HG03175 (cell line): Measurements from ENCODE around the gene NDUFA8.

ENCODE experiments used
- ATAC-seq: cut with Tn5 transposase; IDR thresholded peaks from one replicate; pipeline ENCODE4 v1.9.1; 2021; ENCODE audit warnings: mild to moderate bottlenecking, moderate library complexity; ENCODE audit not compliant: unreplicated experiment

Gene NDUFA8

DNA sequence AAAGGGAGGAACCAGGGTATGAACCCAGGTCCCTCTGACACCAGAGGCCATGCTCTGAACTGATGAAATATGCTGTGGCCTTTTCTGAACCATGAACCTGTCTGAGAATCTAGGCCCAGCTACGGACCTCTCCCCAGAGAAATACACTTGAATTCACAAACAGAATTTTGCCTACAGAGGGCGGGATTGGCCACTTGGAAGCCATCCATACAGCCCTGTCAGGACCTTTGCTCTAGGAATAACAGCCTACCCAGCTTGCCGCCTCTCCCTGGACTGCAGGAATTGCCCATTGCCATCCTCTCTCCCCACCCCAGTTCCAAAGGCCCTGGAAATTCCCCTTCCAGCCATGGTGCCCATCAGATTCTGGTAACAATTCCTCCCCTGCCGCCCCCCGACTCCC lies 26.7 kb upstream of the NDUFA8 start:
- ATAC-seq = no peak

DNA sequence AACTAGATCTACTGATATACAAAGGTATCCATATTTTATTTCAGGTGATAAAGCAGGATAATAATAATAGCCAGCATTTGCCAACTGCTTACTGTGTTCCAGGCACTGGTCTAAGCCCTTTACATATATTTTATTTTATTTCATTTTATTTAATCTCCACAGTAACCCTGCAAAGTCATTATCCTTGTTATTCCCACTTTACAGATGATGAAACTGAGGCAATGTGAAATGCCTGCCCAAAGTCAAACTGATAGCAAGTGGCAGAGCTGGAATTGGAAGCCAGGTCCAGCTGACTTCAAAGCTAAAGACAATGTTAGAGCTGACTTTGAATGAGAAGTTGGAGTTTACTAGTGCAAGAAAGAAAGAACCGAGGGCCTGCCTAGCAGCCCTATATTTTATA lies 25.0 kb upstream of the NDUFA8 start:
- ATAC-seq = no peak

DNA sequence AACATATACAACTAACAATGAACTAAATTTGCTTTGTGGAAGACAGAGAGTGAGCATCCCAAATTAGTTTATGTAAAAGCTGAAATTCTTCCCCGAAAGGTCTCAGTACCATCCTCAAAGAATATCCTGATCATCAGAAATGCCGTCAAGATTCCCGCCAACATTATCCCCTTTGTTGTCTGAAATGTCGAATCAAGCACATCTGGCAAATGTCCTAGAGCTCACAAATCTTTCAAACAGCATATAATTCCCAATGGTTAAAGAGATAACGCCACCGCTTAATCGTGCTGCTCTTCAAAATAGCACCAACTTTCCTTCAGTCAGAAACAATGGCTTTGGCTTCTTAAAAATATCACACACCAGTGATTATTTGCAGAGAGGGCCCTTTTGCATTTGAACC lies 23.9 kb upstream of the NDUFA8 start:
- ATAC-seq = no peak

DNA sequence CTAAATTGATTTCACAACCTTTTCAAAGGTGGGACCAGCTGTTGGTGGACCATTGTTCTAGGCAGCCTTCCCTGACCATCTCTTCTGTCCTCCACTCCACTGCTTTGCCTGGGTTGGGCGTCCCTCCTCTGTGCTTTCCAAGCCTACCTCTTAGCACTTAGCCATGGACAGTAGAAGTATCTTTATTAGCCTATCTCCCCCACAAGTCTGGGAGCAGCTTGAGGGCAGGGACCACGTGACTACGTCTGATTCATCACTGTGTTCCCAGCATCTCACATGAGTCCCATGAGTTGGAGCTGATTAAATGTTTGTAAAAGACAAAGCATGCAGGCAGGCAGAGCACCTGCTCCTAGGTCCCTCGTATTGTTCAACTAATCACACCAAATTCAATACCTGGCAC lies 21.1 kb upstream of the NDUFA8 start:
- no peak for ATAC-seq

DNA sequence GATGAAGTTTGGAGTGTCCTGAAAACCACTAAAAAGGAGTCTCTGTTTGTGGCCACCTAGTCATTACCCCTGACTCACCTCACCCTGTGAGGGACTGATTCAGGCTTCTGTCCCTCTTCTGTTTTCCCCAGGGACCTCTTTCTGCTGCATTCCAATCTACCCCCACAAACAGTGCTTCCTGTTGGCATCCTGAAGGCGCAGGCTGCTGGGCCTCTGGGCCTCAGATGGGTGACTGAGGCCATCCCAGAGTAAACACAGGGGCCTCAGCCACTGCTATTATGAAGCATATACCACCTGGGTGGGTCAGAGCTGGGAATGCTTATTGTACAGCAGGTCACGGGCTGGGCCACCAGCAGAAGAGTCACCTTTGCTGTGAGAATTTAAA lies 20.1 kb upstream of the NDUFA8 start:
- no peak for ATAC-seq

DNA sequence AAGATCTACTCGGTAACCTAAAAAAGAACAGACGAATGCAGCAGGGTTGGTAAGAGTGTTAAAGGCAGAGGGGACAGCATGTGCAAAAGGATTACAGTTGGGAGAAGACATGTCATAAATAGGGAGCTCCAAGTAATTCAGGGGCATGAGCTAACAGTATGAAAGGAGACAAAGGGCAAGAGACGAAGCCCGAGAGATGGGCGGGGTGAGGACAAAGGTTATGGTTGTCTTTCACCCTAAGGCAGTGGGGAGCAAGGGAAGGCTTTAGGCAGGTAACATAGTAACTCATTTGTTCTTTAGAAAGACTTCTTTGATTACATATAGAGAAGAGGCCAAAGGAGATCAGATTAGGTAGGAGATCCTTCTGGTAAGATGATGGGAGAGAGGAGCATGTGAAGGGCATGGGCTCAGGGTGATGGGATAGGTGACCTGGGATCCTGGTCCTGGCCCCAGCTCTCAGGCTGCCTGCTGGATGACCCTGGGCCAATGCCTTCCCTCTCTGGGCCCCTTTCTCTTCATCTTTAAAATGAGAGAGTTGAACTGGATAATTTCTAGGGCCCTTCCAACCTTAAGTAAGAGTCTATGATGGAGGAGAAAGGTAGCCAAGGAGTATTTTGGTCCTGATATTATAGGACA lies 19.6 kb upstream of the NDUFA8 start:
- ATAC-seq = no peak

DNA sequence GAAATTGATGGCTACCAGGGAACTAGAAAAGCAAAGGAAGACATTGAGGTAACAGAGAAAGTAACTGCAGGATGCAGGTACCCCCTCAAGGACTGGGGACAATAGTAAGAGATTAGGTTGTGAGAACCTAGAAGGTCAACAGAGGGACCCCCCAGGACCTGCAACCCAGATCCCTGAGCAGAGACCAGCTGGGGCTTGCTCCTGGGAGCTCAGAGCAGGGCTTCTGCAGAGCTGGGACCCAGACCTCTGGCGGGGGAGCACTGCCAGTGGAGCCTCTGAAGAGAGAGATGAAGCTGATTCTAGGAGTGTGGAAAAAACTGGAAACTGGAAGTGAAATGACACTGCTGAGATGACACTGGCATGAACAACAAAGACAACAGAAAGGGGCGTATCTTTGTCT lies 17.3 kb upstream of the NDUFA8 start:
- ATAC-seq = no peak

DNA sequence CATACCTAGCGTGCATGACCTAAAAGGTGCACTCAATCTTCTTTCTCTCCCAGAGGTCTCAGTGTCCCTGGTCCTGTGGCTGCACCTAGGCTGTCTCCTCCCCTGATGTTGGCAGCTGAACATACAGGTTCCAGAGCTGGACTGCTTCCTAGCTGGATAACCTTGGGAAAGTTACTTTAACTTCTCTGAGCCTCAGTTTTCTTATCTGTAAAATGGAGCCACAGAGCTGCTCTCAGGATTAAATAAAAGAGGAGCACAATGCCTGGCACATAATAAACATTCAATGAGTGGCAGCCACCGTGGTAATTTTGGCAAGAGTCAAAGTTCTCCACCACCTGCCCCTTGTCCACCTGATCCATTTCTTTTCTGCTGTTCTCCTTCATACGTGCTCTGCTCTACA lies 14.1 kb upstream of the NDUFA8 start:
- no peak for ATAC-seq

DNA sequence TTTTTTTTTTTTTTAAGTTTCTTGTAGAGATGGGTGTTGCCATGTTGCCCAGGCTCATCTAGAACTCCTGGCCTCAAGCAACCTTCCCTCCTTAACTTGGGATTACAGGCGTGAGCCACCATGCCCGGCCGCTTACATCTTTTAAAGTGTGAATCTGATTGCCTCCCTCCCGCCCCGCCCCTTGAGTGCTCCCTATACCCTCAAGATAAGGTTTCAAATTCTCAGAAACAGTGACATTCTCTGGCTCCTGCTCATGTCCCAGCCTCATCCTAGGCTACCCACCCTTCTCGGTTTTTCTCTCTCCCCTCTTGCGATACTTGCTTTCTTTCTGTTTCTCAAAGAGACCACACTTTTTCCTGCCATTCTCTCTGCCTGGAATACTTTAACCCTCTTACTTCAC lies 12.6 kb upstream of the NDUFA8 start:
- ATAC-seq = no peak

DNA sequence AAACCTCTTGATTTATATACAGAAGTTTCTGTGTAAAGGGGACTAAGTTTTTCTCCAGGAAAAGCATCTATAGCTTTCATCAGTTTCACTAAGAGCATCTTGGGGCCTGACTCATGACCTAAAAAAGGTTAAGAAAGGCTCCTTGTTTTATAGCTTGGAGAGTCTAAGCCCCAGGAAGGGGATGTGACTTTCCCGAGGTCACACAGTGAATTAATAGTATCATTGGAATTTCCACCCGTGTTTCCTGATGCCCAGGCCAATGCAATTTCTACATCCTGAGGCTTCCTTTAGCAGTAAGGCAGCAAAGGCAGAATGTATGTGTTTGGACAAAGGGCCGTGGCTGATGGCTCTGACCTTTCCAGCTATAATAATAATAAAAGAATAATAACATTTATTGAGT lies 8.8 kb upstream of the NDUFA8 start:
- no peak for ATAC-seq

DNA sequence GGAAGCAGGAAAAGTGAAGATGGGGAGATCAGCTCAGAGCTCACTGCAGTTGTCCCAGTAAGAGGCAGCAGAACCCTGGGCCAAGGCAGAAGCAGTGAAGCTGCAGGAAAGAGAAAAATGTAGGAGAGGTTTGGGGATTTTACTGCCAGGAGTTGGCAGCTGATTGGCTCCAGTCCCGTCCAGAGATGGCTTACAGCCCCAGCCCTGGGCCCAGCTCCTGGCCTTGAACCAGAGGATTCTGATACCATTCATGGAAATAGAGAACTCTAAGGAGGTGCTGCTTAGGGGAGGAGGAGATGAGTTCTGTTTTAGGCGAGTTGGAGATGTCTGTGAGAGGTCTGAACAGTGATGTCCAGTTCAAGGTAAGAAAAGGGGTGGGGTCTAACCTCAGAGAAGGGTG lies 4.7 kb upstream of the NDUFA8 start:
- no peak for ATAC-seq

DNA sequence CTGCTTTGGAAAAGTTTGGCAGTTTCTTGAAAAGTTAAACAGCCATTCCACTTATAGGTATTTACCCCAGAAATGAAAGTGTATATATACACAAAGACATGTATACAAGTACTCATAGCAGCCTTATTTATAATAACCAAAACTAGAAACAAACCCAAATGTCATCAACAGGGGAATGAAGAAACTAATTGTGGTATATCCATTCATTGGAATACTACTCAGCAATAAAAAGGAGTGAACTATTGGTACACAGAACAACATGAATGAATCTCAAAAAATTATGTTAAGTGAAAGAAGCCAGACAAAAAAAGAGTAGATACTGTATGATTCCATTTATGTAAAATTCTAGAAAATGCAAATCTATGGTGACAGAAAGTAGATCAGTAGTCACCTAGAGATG lies 2.8 kb upstream of the NDUFA8 start:
- no peak for ATAC-seq

DNA sequence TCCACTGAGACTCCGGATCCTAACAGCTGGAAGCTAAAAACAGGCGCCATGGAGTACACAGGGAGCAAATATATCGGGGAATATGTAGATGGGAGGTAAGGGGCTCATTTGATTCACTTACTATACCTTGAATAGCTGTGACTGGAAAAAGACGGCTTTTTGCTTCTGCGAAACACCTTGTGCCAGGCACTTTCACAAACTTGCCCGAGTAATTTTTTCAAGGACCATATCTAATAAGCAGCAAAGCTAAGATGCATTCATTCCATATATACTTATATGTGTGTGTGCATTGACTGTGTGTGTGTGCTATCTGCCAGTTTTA lies 307 bp upstream of the NDUFA8 start:
- ATAC-seq = no peak

DNA sequence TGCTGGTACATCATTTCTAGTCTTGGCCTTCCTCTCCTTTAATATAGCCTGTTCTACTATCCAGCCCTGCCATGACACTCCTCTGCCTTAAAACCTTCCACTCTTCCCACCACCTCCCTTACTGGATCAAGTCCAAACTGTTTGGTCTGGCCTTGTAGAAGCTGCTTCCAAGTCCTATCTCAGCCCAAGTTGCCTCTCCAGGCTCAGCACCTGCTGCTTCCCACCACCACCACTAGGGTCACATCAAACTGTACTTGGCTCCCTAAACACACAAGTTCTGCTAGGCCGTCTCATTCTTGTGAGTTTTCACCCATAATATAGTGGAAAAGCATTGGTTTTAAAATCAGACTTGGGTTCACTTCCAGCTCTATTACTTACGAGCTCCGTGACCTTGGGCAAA lies 1.4 kb downstream of the NDUFA8 start:
- ATAC-seq = peak; percentile 50

DNA sequence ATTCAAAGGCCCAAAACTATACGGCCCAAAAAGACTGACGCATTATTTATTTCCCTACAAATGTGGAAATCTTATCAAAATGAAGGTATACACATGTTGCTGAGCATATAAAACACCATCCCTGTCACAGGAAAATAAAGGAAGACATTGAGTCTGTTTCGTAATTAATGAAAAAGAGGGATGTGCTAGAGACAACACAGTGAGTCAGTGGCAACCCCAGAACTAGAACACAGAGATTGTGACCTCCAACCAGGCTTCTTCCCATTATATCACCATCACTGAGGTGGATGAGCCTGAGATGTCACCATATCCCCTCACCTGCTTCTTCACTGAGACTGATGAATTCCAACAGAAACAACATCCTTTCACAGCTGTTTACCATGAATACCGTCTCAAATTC lies 3.8 kb downstream of the NDUFA8 start:
- ATAC-seq = no peak

DNA sequence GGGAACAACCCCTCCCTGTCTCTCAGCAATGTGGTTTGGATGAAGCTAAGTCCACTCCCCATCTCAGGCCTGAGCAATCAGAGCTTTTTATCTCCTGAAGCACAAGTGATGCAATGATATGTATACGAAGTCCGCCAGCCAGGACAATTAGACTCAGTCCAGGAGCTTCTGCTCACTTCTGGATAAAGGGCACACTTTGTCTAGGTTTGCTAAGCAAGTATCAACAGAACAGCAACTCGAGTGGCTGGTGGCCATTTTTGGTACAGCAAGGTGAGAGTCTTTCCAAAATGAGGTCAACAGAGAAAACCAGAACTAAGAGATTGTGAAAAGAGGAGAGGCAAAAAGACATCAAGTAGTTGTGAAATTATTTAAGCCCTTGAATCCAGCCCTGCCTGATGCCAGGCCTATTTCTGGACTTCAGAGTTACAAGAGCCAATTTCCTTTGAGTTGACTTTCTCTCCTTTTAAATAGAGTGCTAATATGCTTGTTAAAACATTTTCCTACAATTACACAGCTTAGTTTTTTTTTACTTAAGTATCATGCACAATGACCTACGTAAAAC lies 8.2 kb downstream of the NDUFA8 start:
- ATAC-seq = no peak

DNA sequence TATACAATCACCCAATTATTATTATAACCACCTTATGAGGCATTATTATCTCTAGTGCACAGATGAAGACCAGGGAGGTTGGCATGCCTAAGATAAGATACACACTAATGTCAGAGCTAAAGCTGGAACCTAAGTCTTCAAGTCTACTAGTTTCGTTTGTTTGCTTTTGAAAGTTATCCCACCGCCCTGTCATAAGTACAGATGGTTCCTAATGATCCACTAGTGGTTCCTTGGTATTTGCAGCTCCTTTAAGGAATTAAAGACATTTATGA lies 14.1 kb downstream of the NDUFA8 start:
- no peak for ATAC-seq

DNA sequence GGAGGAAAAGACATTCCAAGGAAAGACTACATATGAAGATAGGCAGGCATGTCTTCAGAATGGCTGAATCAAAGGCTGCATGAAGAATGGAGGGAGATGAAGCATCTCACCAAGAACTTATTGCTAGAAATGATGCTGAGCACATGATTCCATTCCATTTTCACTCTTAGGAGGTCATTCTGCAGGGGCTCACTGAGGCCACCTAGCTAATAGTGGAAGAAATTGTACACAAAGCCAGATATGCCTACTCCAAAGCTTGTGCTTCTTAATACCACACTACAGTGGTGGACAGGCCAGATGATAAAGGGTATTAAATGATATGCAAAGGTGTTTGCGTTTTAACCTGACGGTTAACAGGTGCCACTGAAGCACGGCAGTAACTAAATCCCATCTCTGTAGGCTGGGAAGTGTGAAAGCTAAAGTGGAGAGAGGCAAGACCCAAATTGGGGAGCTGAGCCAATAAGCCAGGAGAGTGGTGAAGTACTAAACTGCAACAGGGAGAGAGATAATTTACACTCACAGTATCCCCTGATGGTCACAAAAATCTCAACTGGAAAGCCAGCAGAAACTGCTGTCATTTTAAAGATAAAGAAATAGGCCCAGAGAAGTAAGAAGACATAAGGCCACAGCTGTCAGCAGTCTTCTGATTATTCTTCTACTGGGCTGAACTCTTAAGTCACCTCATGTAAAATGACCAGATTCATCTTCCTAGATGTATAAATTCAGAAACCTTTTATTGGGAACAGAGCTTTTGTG lies 14.6 kb downstream of the NDUFA8 start:
- ATAC-seq = no peak

DNA sequence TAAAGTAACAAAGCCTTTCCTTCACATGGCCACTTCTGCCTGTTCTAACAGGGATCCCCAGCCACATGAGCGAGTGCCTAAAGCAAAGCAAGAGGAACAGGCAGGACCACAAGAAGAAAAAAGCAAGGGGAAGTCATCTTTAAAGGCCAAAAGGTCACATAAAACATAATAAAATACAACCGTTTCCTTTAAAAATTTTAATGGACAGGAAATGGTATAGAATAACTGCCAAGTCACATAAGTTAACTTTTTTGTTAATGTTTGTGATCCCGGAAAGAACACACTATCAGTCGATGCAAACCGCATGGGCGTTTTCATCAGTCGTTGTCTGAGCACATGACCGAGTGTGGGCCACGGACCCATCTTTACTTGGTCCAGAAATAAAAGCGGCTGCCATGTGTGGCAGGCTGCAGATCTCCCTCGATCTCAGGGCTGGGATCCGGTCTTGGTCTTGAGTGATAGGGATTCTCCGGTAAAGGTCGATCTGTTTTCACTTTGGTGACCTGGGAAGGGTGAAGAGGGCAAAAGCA lies 15.6 kb downstream of the NDUFA8 start:
- no peak for ATAC-seq

DNA sequence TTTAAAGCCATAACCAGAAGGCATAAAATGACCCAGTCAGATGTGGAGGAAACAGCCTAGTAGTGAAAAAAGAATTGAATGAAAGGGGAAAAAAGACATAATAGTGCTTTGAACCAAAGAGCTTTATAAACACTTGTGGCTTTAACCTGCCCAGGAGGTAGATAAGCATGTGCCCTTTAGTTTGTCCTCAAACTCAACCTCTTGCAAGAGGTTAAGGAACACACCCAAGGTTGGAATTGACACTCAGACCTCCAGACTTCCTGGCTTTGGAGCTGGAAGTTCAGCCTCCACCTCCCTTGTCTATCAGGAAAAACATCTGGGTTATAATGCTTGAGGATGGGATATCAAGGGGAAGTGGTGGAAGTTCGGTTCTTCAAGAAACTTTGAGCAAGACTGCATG lies 16.3 kb downstream of the NDUFA8 start:
- no peak for ATAC-seq

DNA sequence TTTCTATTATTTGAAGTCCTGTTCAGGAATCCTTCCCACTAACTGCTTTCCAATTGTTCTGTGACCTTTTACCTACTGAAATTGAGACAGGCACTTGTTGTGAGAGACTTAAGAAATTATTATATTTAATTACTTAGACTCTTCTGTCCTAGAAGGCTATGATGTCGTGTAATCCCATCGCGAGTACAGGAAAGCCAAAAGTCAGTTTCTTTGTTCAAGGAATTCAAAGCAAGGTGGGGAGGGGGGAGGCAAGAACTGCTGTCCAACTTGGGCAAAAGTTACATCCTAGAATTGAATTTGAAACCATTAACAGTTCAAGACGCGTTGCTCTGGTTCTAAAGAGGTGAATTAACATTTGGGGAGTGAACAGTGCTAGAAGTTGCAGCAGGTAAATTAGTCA lies 17.9 kb downstream of the NDUFA8 start:
- ATAC-seq = no peak

DNA sequence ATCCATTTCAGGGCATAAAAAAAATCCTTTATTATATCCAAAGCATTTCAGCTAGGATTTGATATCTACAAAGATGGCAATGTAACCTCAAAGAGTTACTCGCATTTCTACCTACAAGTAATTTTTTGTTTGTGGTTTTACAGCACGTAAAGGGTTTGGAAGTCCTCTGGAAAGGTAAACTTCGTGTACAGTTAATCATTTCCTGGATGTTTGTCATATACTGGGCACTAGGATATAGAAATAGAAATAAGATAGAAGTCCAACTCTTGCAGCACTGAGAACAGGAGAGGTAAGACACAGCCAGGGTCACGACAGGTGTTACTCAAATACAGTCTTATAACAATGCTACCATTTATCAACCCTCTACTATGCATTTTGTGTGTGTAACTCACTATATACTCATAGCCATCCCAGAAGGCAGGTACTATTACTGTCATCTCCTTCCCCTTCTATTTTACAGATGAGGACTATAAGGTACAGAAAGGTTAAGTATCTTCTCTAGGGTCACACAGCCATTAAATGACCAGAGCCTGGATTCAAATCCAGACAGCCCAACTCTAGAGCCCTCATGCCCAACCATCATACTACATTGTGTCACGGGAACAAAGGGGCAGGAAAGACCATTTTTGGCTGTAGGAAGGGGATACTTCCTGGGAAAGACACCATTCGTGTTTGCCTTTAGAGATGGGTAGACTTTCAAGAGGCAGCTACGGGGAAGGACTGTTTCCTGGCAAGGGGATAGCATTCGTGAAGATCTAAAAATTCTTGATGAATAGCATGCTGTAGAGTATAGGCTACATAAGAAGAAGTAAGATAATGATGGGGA lies 19.0 kb downstream of the NDUFA8 start:
- ATAC-seq = no peak
